GM23248 (cell line): ENCODE measurements around the gene IFT88. TPM values are rescaled to one million over a fixed set of nuclear protein-coding genes. Genes with fewer than 3 reads are reported as not detected.

Source experiments
- DNase-seq: peaks from one replicate; pipeline ENCODE4 v3.0.0-alpha.2; 2015
- H2AFZ ChIP-seq: fragments of 200-600 bp; sonication (generic); 2 replicates; pipeline ENCODE4 v1.6.1; 2016; ENCODE audit warnings: antibody characterized with exemption
- H3F3A ChIP-seq: fragments of 200-600 bp; sonication (generic); 2 replicates; pipeline ENCODE4 v1.6.1; 2016; ENCODE audit warnings: mild to moderate bottlenecking, antibody characterized with exemption, mixed run types; ENCODE audit not compliant: insufficient read depth
- H3K27ac ChIP-seq: fragments of 200-600 bp; sonication (generic); 2 replicates; pipeline ENCODE4 v1.5.1; 2016; ENCODE audit warnings: mild to moderate bottlenecking
- H3K27me3 ChIP-seq: fragments of 200-600 bp; sonication (generic); replicated peaks from 2 replicates; pipeline ENCODE4 v1.6.1; 2016; ENCODE audit warnings: mild to moderate bottlenecking; ENCODE audit not compliant: insufficient read depth
- H3K36me3 ChIP-seq: fragments of 200-600 bp; sonication (generic); 2 replicates; pipeline ENCODE4 v1.6.1; 2016; ENCODE audit warnings: low read depth, mild to moderate bottlenecking
- H3K4me1 ChIP-seq: fragments of 200-600 bp; sonication (generic); 2 replicates; pipeline ENCODE4 v1.6.1; 2016; ENCODE audit warnings: mild to moderate bottlenecking; ENCODE audit not compliant: insufficient read depth
- H3K4me2 ChIP-seq: fragments of 200-600 bp; sonication (generic); one replicate; pipeline ENCODE4 v1.6.1; 2016; ENCODE audit warnings: mild to moderate bottlenecking; ENCODE audit not compliant: unreplicated experiment
- H3K4me3 ChIP-seq: fragments of 200-600 bp; sonication (generic); 2 replicates; pipeline ENCODE4 v1.5.1; 2016; ENCODE audit warnings: mild to moderate bottlenecking
- H3K79me2 ChIP-seq: fragments of 200-600 bp; sonication (generic); 2 replicates; pipeline ENCODE4 v1.6.1; 2016; ENCODE audit warnings: mild to moderate bottlenecking; ENCODE audit not compliant: insufficient read depth
- H3K9ac ChIP-seq: fragments of 200-600 bp; sonication (generic); 2 replicates; pipeline ENCODE4 v1.6.1; 2016; ENCODE audit warnings: mild to moderate bottlenecking
- H3K9me2 ChIP-seq: fragments of 200-600 bp; sonication (generic); 2 replicates; pipeline ENCODE4 v1.6.1; 2016; ENCODE audit warnings: mixed run types, mild to moderate bottlenecking, moderate library complexity; ENCODE audit not compliant: insufficient read depth
- H3K9me3 ChIP-seq: fragments of 200-600 bp; sonication (generic); one replicate; pipeline ENCODE4 v1.6.1; 2017; ENCODE audit warnings: low read depth
- H4K20me1 ChIP-seq: fragments of 200-600 bp; sonication (generic); 2 replicates; pipeline ENCODE4 v1.6.0; 2016; ENCODE audit not compliant: insufficient read depth
- EZH2 ChIP-seq: fragments of 200-600 bp; sonication (generic); IDR thresholded peaks from 2 replicates; pipeline ENCODE4 v1.6.1; 2018; ENCODE audit warnings: antibody characterized with exemption, mild to moderate bottlenecking; ENCODE audit not compliant: insufficient read depth, poor library complexity, severe bottlenecking
- EZH2phosphoT487 ChIP-seq: fragments of 200-600 bp; sonication (generic); IDR thresholded peaks from 2 replicates; pipeline ENCODE4 v1.6.1; 2018; ENCODE audit warnings: antibody characterized with exemption, moderate library complexity, mild to moderate bottlenecking, low read depth; ENCODE audit not compliant: insufficient read depth
- WGBS, 2 experiments: methylation state at CpG; one replicate each; pipeline ENCODE4 v1.1.6; 2015 to 2017; ENCODE audit warnings: low lambda C conversion rate in 2 of 2, low coverage in 1 of 2; ENCODE audit errors: missing lambda C conversion rate in 2 of 2; 5-methylcytosine and 5-hydroxymethylcytosine counted together
- in situ Hi-C: fragments of 300-500 bp; cut with MboI; formaldehyde crosslinking; loops from 2 replicates; pipeline ENCODE4 v1.15.0; 2020
- polyA plus RNA-seq: library from polyadenylated mRNA; unstranded; fragments of >200 nt; fragmentation: Nextera tagmentation; extraction: Ambion mirVana; gene quantifications from 2 replicates; pipeline ENCODE4 v1.2.1, GENCODE V29; 2016
- total RNA-seq: library from RNA; depleted of rRNA; stranded (reverse); fragments of >200 nt; shearing (Covaris generic); gene quantifications from 2 replicates; pipeline ENCODE4 v1.2.3, GENCODE V29; 2014

IFT88 gene
- total and polyA plus RNA-seq, 2 experiments from 2014 or later: 10.3 to 11.4 TPM

DNA sequence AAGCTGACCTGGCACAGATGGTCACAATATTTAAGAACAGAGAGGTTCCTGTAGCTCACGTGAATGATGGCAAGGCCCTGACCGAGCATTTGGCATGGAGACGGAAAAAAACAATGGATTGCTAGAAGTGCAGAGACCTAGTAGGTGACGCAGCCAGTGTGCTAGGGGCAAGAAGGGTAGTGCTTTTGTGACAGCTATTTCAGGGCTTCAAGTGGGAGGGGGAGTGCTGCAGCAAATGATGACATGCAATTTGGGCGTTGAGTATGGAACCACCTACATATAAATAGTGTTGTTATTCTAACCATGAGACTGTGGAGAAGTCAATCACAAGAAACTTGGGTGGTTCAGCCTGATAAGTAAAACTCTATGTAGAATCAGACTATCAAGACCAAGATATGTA, 70.9 kb downstream of the IFT88 start:
- no peaks in the 10 kb centered on the region for H3K4me1 ChIP-seq
- no peak overlapping the region for H3K4me2 ChIP-seq
- in situ Hi-C loops: no loop called here
- no peaks in the 10 kb centered on the region for H3K9me3 ChIP-seq
- no peaks in the 10 kb centered on the region for H4K20me1 ChIP-seq
- no peaks in the 10 kb centered on the region for H3F3A ChIP-seq
- no peaks in the 10 kb centered on the region for H3K79me2 ChIP-seq
- no peak overlapping the region for H3K27ac ChIP-seq
- no peak overlapping the region for H2AFZ ChIP-seq
- no peak overlapping the region for H3K9ac ChIP-seq
- H3K4me3 ChIP-seq: no peak overlapping the region
- 85 to 92% methylated on average over 5 of the region's 5 CpGs for WGBS, 2 experiments
- TF ChIP-seq EZH2: no peak
- TF ChIP-seq EZH2phosphoT487: no peak
- no peaks in the 10 kb centered on the region for H3K9me2 ChIP-seq
- no peak for DNase-seq
- H3K27me3 ChIP-seq: no peaks in the 10 kb centered on the region
- H3K36me3 ChIP-seq: no peaks in the 10 kb centered on the region

DNA sequence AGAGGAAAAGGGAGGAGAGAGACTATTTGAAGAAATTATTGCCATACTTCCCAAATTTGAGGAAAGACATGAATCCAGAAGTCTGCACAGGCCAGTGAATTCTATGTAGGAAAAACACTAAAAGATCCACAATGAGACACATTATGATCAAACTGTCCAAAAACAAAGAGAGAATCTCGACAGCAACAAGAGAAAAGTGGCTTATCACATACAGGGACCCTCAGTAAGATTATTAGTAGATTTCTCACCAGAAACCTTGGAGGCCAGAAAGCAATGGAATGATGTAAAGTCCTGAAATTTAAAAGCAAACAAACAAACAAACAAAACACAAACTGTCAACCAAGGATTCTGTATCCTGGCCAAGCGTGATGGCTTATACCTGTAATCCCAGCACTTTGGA, 80.8 kb downstream of the IFT88 start:
- Histone ChIP-seq H3K9me2 (no peaks in the 10 kb centered on the region), H3F3A (no peaks in the 10 kb centered on the region), H3K27ac (no peak overlapping the region), H3K36me3 (peaks cover 6% of the 10 kb centered on the region; the same call in 1 of the 2 replicates), H3K9ac (no peak overlapping the region), H3K27me3 (no peaks in the 10 kb centered on the region), H3K9me3 (no peaks in the 10 kb centered on the region), H4K20me1 (no peaks in the 10 kb centered on the region), H3K4me2 (no peak overlapping the region), H2AFZ (no peak overlapping the region), H3K4me1 (no peaks in the 10 kb centered on the region), H3K4me3 (no peak overlapping the region), H3K79me2 (no peaks in the 10 kb centered on the region)
- in situ Hi-C loops: no loop called here
- WGBS, 2 experiments: 97% methylated on average over 2 of the region's 2 CpGs
- DNase-seq: no peak
- TF ChIP-seq EZH2phosphoT487 (no peak), EZH2 (no peak)

DNA sequence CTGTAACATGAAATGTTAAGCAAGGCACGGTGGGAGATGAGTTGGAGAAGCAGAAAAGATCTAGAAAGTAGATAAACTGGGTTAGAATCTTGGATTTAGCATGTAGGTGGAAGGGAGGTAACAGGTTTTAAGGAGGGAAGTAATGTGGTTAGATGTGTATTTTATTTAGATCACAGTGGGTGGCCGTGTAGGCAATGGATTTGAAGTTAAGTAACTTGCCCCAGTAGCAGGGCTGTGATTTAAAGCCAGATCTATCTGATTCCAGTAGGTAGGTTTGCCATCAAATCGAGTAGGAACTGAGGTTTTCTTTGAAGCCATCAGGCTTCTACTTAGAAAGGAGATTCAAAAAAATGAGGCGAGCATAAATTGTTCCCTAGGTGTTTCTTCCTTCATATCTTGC, 86.0 kb downstream of the IFT88 start:
- H3K27me3 ChIP-seq: no peaks in the 10 kb centered on the region
- H3K4me3 ChIP-seq: no peak overlapping the region
- no peak overlapping the region for H2AFZ ChIP-seq
- no peaks in the 10 kb centered on the region for H3K9me3 ChIP-seq
- DNase-seq: no peak
- H3K9me2 ChIP-seq: no peaks in the 10 kb centered on the region
- H3K79me2 ChIP-seq: no peaks in the 10 kb centered on the region
- H3K27ac ChIP-seq: no peak overlapping the region
- H3K4me2 ChIP-seq: no peak overlapping the region
- in situ Hi-C loops: no loop called here
- TF ChIP-seq EZH2phosphoT487 (no peak), EZH2 (no peak)
- peaks cover 11% of the 10 kb centered on the region; the same call in 1 of the 2 replicates for H3K4me1 ChIP-seq
- H4K20me1 ChIP-seq: no peaks in the 10 kb centered on the region
- no peak overlapping the region for H3K9ac ChIP-seq
- H3F3A ChIP-seq: peaks cover 10% of the 10 kb centered on the region; the same call in 1 of the 2 replicates
- 85 to 92% methylated on average over 4 of the region's 4 CpGs for WGBS, 2 experiments
- no peaks in the 10 kb centered on the region for H3K36me3 ChIP-seq

DNA sequence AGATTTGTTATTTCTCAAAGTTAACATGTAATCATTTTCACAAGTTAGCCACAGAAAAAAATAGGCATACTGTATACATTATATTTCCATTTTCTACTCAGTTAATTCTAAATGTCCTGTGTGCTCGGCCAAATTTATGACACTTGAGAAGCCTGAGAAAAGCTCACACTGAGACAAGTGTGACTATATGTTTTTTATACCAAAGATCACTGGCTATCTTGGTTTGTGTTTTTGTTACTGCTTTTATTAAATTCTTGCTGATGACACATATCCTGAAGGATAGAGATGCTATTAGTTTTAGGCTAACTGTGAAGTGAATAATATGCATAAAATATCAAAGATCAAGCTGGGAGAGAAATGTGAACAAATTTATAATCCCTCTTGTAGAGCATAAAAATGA, 87.2 kb downstream of the IFT88 start:
- Histone ChIP-seq H3K27ac (no peak overlapping the region), H3K27me3 (no peaks in the 10 kb centered on the region), H3K9me2 (no peaks in the 10 kb centered on the region), H4K20me1 (no peaks in the 10 kb centered on the region), H2AFZ (no peak overlapping the region), H3F3A (peaks cover 10% of the 10 kb centered on the region; the same call in 1 of the 2 replicates), H3K9me3 (no peaks in the 10 kb centered on the region), H3K4me3 (no peak overlapping the region), H3K36me3 (no peaks in the 10 kb centered on the region), H3K4me1 (peaks cover 11% of the 10 kb centered on the region; the same call in 1 of the 2 replicates), H3K4me2 (no peak overlapping the region), H3K79me2 (no peaks in the 10 kb centered on the region), H3K9ac (no peak overlapping the region)
- in situ Hi-C loops: no loop called here
- no peak for TF ChIP-seq EZH2phosphoT487
- no peak for TF ChIP-seq EZH2
- 87 to 96% methylated on average over 1 of the region's 1 CpG for WGBS, 2 experiments
- DNase-seq: peak; percentile 22
